NK-92 treated with Interleukin-12 subunit alpha and Interleukin-12 subunit beta, amount 100 ng/mL, for 24 hours (cell line): ENCODE results near the gene DOK3.

Experiments used
- DNase-seq: peaks from one replicate; lab custom pipeline; 2025; lab: John Stamatoyannopoulos, UW

The DOK3 gene

DNA sequence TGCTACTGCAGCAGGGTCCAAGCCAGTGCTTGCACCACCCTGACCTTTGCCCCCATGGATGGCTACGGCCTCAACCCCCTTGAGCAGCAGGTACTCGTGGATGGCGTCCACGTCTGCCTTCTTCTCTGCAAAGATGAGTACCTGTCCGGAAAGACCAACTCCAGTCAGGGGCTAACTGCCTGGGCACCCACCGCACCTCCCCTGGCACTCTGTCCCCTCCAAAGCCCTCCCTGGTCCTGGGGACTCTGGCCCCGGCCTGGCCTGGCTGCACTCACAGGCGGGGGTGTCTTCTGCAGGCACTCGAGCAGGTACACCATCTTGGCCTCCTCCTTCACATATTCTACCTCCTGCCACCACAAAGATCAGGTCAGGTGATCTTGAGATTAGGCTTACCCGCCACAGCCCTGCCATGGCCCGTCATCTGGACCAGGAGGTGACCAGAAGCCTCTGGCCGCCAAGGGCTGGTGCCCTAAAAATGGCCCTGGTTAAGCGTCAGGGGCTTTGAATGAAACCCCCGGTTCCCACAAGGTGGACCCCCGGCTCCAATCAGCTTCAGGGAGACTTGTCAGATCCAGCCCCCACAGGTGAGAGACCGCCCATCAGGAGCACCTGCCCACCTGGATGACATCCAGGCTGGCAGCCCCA lies 3.2 kb upstream of the DOK3 start:
- no peak for DNase-seq

DNA sequence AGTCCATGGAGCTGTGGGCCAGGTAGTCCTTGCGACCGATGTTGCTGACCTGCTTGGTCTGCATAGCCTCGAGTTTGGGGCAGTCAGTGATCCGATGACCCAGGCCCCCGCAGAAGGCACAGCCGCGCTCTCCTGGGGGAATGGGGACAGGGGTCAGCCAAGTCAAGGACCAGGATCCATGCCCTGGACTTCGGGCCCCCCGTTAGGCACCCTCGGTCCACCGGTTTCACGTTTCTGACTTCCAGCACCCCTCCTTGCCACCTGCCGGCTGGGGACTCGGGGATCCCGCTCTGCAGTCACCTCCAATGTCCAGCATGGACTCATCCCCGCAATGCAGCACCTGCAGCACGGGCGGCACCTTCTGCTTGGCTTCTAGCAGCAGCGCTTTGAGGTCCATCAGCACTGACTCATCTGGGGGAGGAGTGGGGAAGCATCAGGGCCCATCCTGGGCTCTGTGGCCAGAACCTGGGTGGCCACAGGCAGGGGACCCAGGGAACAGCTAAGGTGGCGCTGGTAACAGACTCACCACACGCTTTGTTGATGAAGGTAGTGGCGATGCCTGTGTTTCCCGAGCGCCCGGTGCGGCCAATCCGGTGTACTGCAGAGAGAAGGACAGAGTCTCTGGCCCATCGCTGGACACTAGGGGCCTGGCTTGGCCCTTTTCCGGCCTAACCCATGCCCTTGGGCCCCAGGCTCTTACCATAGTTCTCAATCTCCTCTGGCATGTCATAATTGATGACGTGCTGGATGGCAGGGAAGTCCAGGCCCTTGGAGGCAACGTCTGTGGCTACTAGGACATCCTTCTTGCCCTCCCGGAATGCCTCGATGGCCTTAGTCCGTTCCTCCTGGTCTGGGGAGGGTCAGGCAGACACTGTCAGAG lies 2.4 kb upstream of the DOK3 start:
- DNase-seq = no peak

DNA sequence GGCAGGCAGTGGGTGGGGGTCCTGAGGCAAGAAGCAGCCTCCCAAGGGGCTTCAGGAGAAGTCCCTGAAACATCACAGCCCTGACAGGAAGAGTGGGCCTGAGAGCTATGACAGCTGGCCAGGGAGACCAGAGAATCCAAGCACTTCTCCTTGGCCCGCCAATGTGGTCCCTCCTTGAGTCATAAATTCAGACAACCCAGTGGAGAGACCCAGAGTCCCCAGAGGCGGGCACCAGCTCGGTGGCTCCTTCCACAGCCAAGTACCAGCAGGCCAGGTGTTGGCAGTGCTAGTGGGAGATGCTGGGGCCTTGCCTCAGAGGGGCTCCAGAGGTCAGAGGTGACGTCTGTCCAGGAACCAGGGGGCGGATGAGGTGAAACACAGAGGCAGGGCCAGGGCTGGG lies 1.6 kb upstream of the DOK3 start:
- no peak for DNase-seq

GRCh38 chr5:177510567-177511053 lies 984 bp upstream of the DOK3 start:
- DNase-seq = no peak

DNA sequence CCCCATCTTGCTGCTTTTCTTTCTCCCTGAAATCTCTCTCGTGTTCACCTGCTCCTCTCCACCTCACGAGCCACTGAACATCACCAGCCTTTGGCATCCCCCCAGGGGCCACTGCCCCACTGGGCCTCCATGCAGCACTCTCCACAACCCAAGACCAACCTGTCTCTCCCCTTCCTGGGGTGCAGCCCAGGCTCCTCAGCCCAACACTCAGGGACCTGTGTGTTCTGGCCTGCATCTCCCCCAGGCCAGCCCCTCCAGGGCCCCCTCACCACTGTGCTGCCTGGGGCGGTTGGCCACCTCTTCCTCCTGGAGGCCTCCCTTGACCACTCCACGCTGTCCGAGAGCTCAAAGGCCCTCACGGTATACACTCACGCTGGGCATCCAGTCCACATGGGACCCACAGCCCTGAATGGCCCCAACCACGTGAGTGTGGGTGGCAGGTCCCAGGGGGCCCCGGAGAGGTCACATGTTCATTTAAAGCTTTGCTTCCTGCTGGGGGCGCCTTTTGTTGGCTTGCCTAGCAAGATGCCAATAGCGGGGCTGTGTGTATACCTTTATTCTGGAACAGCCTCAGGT lies 453 bp upstream of the DOK3 start:
- no peak for DNase-seq

- no peak for DNase-seq
Measured at GRCh38 chr5:177508837-177509236, 789 bp downstream of the DOK3 start.

DNA sequence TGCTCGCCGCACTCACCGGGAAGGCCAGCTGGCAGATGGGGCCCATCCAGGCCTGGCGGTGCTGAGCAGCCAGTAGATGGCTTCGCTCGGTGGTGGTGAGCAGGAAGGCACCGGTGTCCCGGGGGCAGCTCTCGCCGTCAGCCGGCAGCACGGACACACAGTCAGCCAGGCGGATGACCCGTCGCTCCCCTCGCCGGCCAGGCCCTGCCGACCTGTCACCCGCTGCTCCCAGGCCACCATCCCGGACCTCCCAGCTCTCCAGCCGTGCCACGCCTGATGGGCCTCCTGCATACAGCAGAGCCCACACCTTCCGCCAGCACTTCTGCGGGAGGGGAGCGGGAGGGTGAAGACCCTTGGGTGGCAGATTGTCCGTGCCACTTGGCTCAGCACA lies 1.4 kb downstream of the DOK3 start:
- DNase-seq = no peak

DNA sequence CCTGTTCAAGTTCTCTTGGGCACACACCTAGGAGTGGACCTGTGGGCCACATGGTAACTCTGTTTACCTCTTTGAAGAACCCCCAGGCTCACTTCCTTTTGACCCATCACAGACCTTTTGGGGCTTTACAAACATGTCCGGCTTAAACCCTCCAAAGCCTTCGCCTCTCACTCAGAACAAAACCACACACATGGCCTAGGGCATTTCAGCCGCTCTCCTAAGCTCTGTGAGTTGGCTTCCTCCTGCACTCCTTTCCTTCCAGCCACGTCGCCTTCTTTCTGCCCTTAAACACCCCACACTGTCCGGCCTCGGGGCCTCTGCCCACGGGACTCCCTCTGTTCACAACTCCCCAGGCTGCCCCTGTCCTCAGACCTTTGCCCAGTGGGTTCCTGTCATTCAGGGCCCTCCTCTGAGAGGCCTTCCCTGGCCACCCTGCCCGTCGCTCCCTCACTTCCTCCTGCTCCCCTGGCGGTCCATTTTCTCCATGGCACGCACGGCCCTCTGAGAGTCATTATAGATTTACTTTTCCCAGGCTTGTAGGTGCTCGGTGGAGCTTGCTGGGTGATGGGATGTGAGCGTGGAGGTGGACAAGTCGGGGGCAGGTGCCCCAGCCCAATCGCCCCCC lies 1.9 kb downstream of the DOK3 start:
- DNase-seq = no peak

GRCh38 chr5:177507165-177507564 lies 2.5 kb downstream of the DOK3 start:
- DNase-seq = no peak

GRCh38 chr5:177505075-177505474 lies 4.6 kb downstream of the DOK3 start:
- DNase-seq = no peak

DNA sequence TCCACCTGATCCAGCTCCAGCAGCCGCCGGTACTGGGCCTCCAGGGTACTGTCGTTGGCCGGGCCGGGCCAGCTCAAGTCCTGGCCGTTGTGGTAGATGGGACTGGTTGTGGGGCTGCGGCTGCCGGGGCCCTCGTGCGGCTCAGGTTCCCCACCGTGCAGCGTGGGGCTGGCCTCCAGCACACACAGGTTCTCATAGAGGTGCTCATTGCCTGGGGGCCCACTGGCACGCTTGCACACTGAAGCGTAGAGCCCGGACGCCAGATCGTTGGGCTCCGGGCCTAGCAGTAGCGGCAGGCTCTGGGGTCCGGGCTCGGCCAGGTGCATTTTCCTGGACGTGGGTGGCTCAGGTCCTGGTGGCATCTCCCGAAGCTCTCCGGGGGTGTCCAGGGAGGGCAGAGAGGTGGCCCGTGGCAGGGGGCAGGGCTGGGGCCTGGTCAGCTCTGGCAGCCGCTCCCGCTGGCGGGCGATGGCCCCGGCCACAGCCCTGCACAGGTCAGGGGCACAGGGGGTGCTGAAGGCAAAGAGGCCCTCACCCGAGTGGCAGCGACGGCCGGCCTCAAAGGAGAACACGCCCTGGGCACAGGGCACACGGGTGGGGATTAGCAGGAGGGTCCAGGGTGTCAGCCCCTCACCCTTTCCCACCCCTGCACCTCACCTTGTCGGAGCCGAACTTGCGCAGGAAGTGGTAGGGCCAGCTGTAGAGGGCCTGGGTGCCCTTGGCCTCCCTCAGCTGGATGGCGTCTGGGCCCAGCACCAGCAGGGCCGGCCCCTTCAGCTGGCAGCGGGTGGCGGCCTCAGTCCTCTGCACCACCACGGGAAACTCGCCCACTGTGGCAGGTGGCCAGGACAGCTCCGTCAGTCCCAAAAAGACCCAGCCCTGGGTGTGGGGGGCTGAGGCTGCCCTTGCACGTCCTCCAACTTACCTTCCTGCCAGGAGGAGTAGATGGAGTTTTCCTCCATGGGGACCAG lies 5.3 kb downstream of the DOK3 start:
- DNase-seq = no peak

GRCh38 chr5:177503351-177504085 lies 6.1 kb downstream of the DOK3 start:
- DNase-seq = no peak

GRCh38 chr5:177502886-177503285 lies 6.7 kb downstream of the DOK3 start:
- no peak for DNase-seq

- no peak for DNase-seq
Measured at GRCh38 chr5:177501874-177502678, 7.5 kb downstream of the DOK3 start.

- DNase-seq = peak; percentile 77
Measured at GRCh38 chr5:177500685-177501522, 8.7 kb downstream of the DOK3 start.

DNA sequence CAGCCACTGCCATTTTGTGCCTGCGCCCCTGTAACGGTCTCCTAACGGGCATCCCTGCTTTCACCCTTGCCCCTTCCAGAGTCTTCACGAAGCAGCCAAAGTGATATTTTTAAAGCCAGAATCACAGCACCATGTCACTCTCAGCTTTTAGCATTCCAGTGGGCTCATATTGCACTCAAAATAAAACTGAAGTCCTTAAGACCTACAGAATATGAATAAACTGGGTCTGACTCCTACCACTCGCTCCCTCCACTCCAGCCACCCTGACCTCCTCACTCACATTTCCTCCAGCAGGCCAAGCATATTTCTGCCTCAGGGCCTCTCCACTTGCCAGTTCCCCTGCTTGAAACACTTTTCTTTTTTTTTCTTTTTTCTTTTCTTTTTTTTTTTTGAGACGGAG lies 9.8 kb downstream of the DOK3 start:
- no peak for DNase-seq

- DNase-seq = no peak
Measured at GRCh38 chr5:177498013-177498787, 11.4 kb downstream of the DOK3 start.
